Neutrophil (primary cell): ENCODE data around the gene C19orf67.

Experiments
- H3K27ac ChIP-seq: fragments of 200-600 bp; sonication (generic); 2 replicates; pipeline ENCODE4 v1.5.1; 2016; ENCODE audit warnings: mild to moderate bottlenecking, moderate library complexity
- H3K27me3 ChIP-seq: fragments of 200-600 bp; sonication (generic); 2 replicates; pipeline ENCODE4 v1.6.0; 2016; ENCODE audit warnings: mild to moderate bottlenecking
- H3K36me3 ChIP-seq: fragments of 200-600 bp; sonication (generic); 2 replicates; pipeline ENCODE4 v1.5.1; 2017
- H3K4me1 ChIP-seq, 2 experiments: fragments of 200-600 bp in 1 of 2; sonication (generic) in 1 of 2; 1 replicate in 1 of 2; 2 replicates in 1 of 2; pipeline versions ENCODE4 v1.5.1 to v1.6.1; 2013 to 2016; ENCODE audit warnings: low read depth in 1 of 2, low read length in 1 of 2, mild to moderate bottlenecking in 1 of 2, moderate library complexity in 1 of 2; ENCODE audit not compliant: control insufficient read depth in 1 of 2, insufficient read depth in 1 of 2
- H3K4me3 ChIP-seq, 2 experiments: fragments of 200-600 bp in 1 of 2; sonication (generic) in 1 of 2; 1 replicate in 1 of 2; 2 replicates in 1 of 2; pipeline ENCODE4 v1.5.1; 2013 to 2016; ENCODE audit warnings: low read depth in 1 of 2, low read length in 1 of 2, mild to moderate bottlenecking in 1 of 2, moderate library complexity in 1 of 2
- H3K9me3 ChIP-seq: fragments of 200-600 bp; sonication (generic); 2 replicates; pipeline ENCODE4 v1.5.1; 2016
- CTCF ChIP-seq: fragments of 200-600 bp; sonication (generic); IDR thresholded peaks from 2 replicates; pipeline ENCODE4 v1.5.1; 2016; ENCODE audit warnings: antibody characterized with exemption

C19orf67 gene

GRCh38 chr19:14089662-14090508, 4.3 kb upstream of the C19orf67 start:
- Histone ChIP-seq H3K4me1 (peaks cover 19 to 20% of the 10 kb centered on the region in 2 experiments), H3K36me3 (peaks cover 22% of the 10 kb centered on the region), H3K27me3 (peaks cover 6% of the 10 kb centered on the region), H3K4me3 (peak overlapping the region; percentile 63 to 64), H3K27ac (no peak overlapping the region), H3K9me3 (no peaks in the 10 kb centered on the region)
- TF ChIP-seq CTCF = no peak

GRCh38 chr19:14089412-14089661, 3.8 kb upstream of the C19orf67 start:
- peaks cover 20 to 21% of the 10 kb centered on the region in 2 experiments for H3K4me1 ChIP-seq
- TF ChIP-seq CTCF = no peak
- H3K36me3 ChIP-seq = peaks cover 17% of the 10 kb centered on the region
- no peaks in the 10 kb centered on the region for H3K9me3 ChIP-seq
- H3K27me3 ChIP-seq = peaks cover 6% of the 10 kb centered on the region
- H3K27ac ChIP-seq = no peak overlapping the region
- H3K4me3 ChIP-seq = peak overlapping the region; percentile 41 to 64

GRCh38 chr19:14088634-14089411, 3.2 kb upstream of the C19orf67 start:
- H3K9me3 ChIP-seq = no peaks in the 10 kb centered on the region
- peaks cover 6% of the 10 kb centered on the region for H3K27me3 ChIP-seq
- peaks cover 15% of the 10 kb centered on the region for H3K36me3 ChIP-seq
- H3K27ac ChIP-seq = no peak overlapping the region
- peaks cover 20 to 21% of the 10 kb centered on the region in 2 experiments for H3K4me1 ChIP-seq
- peak overlapping the region; percentile 41 to 64 for H3K4me3 ChIP-seq
- TF ChIP-seq CTCF = no peak

GRCh38 chr19:14086098-14086497, 515 bp upstream of the C19orf67 start:
- no peak overlapping the region for H3K27ac ChIP-seq
- H3K27me3 ChIP-seq = peaks cover 6% of the 10 kb centered on the region
- H3K4me3 ChIP-seq = no peak overlapping the region
- H3K4me1 ChIP-seq = peaks cover 20 to 22% of the 10 kb centered on the region in 2 experiments
- no peaks in the 10 kb centered on the region for H3K9me3 ChIP-seq
- H3K36me3 ChIP-seq = no peaks in the 10 kb centered on the region
- no peak for TF ChIP-seq CTCF

- Histone ChIP-seq H3K27ac (no peak overlapping the region), H3K4me3 (no peak overlapping the region)
These were observed 3.0 kb downstream of the C19orf67 start for GRCh38 chr19:14082675-14082960.

More at GRCh38 chr19:14082675-14082960, 3.0 kb downstream of the C19orf67 start:
- Histone ChIP-seq H3K4me1 (peaks cover 44 to 48% of the 10 kb centered on the region in 2 experiments), H3K9me3 (no peaks in the 10 kb centered on the region), H3K36me3 (no peaks in the 10 kb centered on the region), H3K27me3 (no peaks in the 10 kb centered on the region)
- TF ChIP-seq CTCF = no peak
